ENCODE data around the gene OR6N2.

- no peak for TF ChIP-seq POLR2A (IDR thresholded peaks at IDR 0.05)
- TF ChIP-seq CTCF (IDR thresholded peaks at IDR 0.05), result no peak
- TF ChIP-seq POLR2AphosphoS5 (IDR thresholded peaks at IDR 0.05), result no peak
Observed at GRCh38 chr1:158794247-158794646, 13.2 kb upstream of the OR6N2 start.

All from prostate gland (tissue), 2 donors.